Measurements from ENCODE around the gene NAV3. TPM values are rescaled to one million over a fixed set of nuclear protein-coding genes. Genes with fewer than 3 reads are reported as not detected.

The NAV3 gene
- total RNA-seq, 1 experiment from 2014 or later, result 3.0 TPM

DNA sequence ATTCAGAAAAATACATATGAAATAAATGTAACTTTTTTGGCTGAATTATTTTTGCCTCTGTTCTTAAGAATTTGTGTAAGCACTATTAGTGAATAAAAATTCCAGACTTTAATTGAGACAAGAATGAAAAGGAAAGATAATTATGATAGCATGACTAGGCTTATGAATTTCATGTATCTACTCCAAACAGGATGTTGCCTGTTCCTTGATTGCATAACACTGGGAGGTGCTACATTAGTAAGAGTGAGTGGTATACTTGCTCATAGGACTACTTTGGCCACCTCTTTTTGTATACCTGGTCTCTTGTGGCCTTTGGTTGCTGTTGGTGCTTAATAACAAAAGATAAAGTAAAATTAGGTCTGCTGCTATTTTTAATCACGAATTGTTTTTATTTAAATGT, 112.8 kb downstream of the NAV3 start:
- WGBS (ENCODE audit: extremely low coverage, insufficient read length, low lambda C conversion rate), result no CpG with 5 or more reads among the region's 1 CpG
- no peak overlapping the region for H3K14ac ChIP-seq (ENCODE audit: insufficient read depth, low read length)
- no peak overlapping the region for H2BK120ac ChIP-seq (ENCODE audit: low read depth, low read length, poor library complexity, severe bottlenecking)
- no peak overlapping the region for H4K8ac ChIP-seq (replicated peaks; ENCODE audit: insufficient read length, low read depth, low read length)
- no peak overlapping the region for H4K5ac ChIP-seq (ENCODE audit: insufficient read length, low read depth, low read length)
- no peak overlapping the region for H2AK5ac ChIP-seq (ENCODE audit: insufficient read length, low read length)
- H3K23ac ChIP-seq (ENCODE audit: insufficient read length, low read depth, low read length), result no peak overlapping the region
- no peak overlapping the region for H3K4me2 ChIP-seq (ENCODE audit: insufficient read depth, insufficient read length, low read length)
- H3K18ac ChIP-seq (ENCODE audit: insufficient read length, low read depth, low read length), result no peak overlapping the region
- no peak overlapping the region for H2BK5ac ChIP-seq (ENCODE audit: insufficient read length, low read length)
- Mint-ChIP-seq H3K27ac (no peak overlapping the region), H3K4me1 (peaks cover 4 to 6% of the 10 kb centered on the region in 2 experiments; a peak in 3 of 4 replicates), H3K27me3 (ENCODE audit: low read depth) (no peaks in the 10 kb centered on the region), H3K4me3 (no peak overlapping the region), H3K36me3 (ENCODE audit: insufficient read depth in 1 of 3, low read depth in 3 of 3) (no peaks in the 10 kb centered on the region), H3K9me3 (no peaks in the 10 kb centered on the region)
- no peaks in the 10 kb centered on the region for H3K9me3 ChIP-seq (ENCODE audit: control insufficient read depth, low read depth, low read length)
- H3K27ac ChIP-seq (ENCODE audit: insufficient read length, low read depth, low read length), result no peak overlapping the region
- no peak overlapping the region for H3K4ac ChIP-seq (ENCODE audit: low read depth, low read length)
- TF ChIP-seq, protein P1, sequence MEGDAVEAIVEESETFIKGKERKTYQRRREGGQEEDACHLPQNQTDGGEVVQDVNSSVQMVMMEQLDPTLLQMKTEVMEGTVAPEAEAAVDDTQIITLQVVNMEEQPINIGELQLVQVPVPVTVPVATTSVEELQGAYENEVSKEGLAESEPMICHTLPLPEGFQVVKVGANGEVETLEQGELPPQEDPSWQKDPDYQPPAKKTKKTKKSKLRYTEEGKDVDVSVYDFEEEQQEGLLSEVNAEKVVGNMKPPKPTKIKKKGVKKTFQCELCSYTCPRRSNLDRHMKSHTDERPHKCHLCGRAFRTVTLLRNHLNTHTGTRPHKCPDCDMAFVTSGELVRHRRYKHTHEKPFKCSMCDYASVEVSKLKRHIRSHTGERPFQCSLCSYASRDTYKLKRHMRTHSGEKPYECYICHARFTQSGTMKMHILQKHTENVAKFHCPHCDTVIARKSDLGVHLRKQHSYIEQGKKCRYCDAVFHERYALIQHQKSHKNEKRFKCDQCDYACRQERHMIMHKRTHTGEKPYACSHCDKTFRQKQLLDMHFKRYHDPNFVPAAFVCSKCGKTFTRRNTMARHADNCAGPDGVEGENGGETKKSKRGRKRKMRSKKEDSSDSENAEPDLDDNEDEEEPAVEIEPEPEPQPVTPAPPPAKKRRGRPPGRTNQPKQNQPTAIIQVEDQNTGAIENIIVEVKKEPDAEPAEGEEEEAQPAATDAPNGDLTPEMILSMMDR (conservative IDR thresholded peaks at IDR 0.05), result no peak
- no peak overlapping the region for H4K91ac ChIP-seq (ENCODE audit: insufficient read length, low read depth, low read length)
- H3K79me1 ChIP-seq (ENCODE audit: insufficient read depth, low read depth, low read length, poor library complexity, severe bottlenecking), result no peaks in the 10 kb centered on the region
- H3K56ac ChIP-seq (ENCODE audit: insufficient read length, low read depth, low read length), result no peak overlapping the region
- H3K79me2 ChIP-seq (ENCODE audit: insufficient read depth, low read length), result no peaks in the 10 kb centered on the region
- no peak overlapping the region for H3K9ac ChIP-seq (ENCODE audit: extremely low read depth, insufficient read length, low read length)
- H2BK12ac ChIP-seq (ENCODE audit: insufficient read length, low read depth, low read length), result no peak overlapping the region
- H3K4me1 ChIP-seq (ENCODE audit: insufficient read depth, low read length), result no peaks in the 10 kb centered on the region; the same call in 1 of the 2 replicates
- H4K20me1 ChIP-seq (ENCODE audit: control insufficient read depth, insufficient read depth, insufficient read length), result no peaks in the 10 kb centered on the region
- no peak overlapping the region for H2BK15ac ChIP-seq (ENCODE audit: low read depth, low read length)
- H3K23me2 ChIP-seq (ENCODE audit: insufficient read length, low read depth, low read length, poor library complexity, severe bottlenecking), result no peaks in the 10 kb centered on the region
- H3K27me3 ChIP-seq (ENCODE audit: insufficient read depth, low read length), result no peaks in the 10 kb centered on the region
- no peak overlapping the region for H2AFZ ChIP-seq (ENCODE audit: low read length)
- no peak overlapping the region for H2BK20ac ChIP-seq (ENCODE audit: low read depth, low read length, poor library complexity, severe bottlenecking)
- DNase-seq, result no peak
- no peak overlapping the region for H3T11ph ChIP-seq (ENCODE audit: low read length)
